Limb (tissue), 2 donors: Measurements from ENCODE around the gene PLA2G4A.
"Not testable (repeated sequence)": the region's sequence is repeated elsewhere in the genome, so short reads cannot be mapped to it uniquely, and the experiment has no call there.

Experiments used
- DNase-seq, 2 donors: peaks; one replicate each; pipeline ENCODE4 v3.0.0-alpha.2; 2016; ENCODE audit errors: extremely low spot score in 2 of 2

The PLA2G4A gene

DNA sequence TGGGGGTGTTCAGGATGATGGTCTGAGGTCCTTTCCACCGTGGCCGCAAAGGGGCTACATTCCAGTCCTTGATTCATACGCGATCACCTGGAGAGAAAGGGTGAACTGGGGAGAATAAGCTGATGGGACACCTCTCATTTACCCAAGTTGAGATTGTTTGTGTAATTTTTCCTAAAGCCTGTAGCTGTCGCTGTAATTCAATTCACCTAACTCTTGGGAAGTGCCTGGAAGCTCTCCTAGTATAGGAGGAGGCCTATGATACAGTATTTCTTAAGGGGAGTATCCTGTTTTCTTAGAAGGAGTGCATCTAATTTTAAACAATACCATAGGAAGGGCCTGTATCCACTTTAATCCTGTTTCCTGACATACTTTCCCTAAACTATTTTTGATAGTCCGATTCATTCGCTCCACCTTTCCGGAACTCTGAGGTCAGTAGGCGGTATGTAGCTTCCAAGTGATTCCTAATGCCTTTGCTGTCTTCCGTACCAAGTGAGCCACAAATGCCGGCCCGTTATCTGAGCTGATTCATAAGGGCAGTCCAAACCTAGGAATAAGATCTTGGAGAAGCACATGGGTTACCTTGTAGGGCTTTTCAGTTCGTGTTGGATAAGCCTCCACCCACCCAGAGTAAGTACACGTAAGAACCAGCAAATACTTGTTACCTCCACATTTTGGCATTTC is 88.5 kb downstream of the PLA2G4A start:
- not testable (repeated sequence) for DNase-seq

DNA sequence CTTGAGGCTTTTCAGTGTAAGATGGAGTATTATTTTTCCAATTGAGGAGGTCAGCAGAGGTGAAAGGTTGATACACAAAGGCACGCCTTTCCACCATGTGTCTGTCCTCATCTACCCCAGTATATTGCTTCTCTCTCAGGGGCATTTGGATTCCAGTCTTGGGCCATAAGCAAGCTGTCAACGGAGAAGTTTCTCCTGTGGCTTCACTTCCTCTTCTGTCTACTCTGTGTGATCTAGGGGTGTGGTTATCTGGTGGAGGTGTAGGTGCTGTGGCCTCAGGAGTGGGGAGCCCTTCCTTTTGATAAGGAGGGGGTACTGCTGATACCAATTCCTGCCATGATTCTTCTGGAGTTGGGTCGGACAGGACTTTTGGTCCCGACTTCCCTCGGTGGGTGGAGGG is 92.6 kb downstream of the PLA2G4A start:
- not testable (repeated sequence) for DNase-seq

- not testable (repeated sequence) for DNase-seq
Measured at GRCh38 chr1:186922814-186923213, 94.1 kb downstream of the PLA2G4A start.

- DNase-seq: no peak
Measured at GRCh38 chr1:186923486-186923885, 94.7 kb downstream of the PLA2G4A start.

GRCh38 chr1:186925881-186926669 is 97.3 kb downstream of the PLA2G4A start:
- peak in 1 of 2 donors; percentile 68 for DNase-seq

- no peak for DNase-seq
Measured at GRCh38 chr1:186927884-186928283, 99.1 kb downstream of the PLA2G4A start.

- DNase-seq: peak in 1 of 2 donors; percentile 24
Measured at GRCh38 chr1:186930238-186930637, 101.5 kb downstream of the PLA2G4A start.

- no peak for DNase-seq
Measured at GRCh38 chr1:186937016-186937670, 108.4 kb downstream of the PLA2G4A start.

DNA sequence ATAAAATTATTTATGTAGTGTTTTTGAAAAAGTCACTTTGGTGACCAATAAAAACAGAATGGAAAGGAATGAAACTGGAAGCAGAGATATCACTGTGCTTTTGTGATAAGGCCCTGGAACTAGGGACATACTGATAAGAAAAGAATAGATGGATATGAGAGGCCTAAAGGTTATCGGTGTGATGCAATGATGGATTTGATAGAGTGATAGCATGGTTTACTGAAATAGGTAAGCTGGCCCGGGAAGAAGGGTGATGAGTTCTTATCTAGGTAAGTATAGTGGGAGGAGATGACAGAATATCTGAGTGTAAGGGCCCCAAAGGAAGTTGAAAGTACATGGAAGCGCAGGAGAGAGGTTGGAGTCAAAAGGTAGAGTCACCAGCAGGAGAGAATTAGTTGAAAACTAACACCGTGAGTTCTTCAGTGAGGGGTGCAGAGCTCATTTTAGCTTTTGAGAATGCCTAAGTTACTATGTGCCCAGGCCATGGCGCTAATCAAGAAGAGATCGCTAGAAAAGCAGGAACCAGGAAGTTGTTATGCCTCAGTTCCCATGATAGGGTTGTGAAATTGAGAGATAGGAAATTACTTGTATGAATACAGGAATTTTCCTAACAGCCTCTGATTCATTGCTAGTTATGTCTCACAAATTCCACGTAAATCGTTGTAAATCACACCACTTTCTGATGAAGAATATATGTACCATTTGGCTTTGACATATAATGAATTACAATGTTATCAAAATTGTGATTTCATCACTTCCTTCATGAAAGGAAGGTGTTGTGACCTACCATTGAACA is 115.3 kb downstream of the PLA2G4A start:
- no peak for DNase-seq

DNA sequence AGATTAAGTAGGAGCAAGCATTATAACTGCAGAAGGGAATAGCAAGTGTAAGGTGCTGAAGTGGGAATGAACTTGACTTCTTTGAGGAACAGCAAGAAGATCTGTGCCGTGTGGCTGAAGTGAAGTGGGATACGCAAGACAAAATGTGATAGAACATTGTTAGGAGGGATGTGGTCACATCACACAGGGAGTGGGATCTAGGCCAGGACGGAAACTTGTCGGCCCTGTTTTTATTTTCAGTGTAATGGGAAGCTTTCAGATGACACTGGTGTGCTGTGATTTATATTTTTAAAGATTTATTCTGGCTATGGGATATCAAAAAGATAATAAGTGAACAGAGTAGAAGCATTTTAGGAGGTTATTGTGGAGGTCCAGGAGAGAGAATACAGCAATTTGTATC is 116.4 kb downstream of the PLA2G4A start:
- no peak for DNase-seq

DNA sequence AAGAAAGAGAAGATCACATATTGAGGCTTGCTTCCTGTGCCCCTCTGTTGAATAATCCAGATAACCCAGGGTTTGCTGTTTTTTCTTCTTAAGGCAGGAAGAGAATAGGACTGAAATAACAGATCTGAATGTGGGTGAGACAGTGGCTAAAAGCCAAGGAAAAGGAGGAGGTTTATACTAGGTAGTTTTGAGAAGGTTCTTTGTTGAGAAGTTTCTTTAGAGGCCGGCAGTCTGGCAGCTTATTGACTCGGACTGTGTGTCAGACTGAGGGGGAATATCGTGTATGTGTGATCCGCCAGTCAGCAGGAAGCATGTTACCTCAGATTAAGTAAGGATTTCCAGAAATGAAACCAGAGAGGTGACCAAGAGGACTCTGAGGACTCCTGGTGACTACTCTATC is 119.8 kb downstream of the PLA2G4A start:
- DNase-seq: no peak

GRCh38 chr1:186949173-186949572 is 120.4 kb downstream of the PLA2G4A start:
- DNase-seq: no peak

GRCh38 chr1:186950547-186950946 is 121.8 kb downstream of the PLA2G4A start:
- no peak for DNase-seq

DNA sequence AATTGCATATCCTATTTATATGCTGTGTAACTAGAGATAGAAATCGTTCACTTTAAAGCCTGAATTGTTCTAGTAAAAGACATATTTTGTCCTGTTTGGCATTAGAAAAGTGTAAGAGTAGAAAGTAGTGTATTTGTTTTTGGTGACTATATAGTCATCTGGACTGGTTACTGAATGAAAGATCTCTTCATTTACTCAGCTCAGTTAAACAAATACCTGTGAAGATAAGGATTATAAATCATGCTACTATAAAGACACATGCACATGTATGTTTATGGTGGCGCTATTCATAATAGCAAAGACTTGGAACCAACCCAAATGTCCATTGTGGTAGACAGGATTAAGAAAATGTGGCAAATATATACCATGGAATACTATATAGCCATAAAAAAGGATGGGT is 125.1 kb downstream of the PLA2G4A start:
- no peak for DNase-seq

DNA sequence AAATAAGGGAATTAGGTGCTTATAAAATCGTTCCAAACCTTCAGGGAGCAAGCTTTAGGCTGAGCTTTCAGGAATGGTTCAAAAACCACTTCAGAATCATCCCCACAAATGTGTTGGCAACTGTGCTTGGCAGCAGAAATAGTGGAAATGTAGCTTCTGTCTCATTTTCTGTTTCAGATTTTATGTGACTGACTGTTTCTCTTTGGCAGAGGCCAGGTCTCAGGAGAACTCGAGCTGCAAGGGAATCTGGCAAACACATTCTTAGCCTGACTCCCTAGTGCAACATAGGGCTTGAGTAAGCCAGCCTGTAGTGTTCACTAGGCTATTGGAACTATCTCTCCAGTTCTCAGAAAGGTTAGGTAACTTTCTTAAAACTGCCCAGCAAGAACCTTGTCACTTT is 128.6 kb downstream of the PLA2G4A start:
- no peak for DNase-seq

DNA sequence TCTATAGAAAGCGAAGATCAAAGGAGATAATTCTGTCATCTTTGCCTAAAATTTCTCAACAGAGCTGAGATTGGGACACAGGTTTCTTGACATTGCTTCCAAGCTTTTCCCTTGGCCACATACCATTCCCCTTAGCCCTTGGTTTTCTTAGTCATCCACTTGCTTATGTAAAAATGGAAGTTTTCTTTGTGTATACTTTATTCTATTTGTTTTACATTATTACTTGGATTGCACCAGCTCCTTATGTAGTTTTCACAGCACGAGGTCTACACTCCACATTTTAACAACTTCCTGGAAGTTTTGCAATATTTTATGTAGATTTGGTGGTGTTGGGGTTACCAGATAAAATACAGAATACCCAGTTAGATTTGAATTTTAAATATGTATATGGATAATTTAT is 129.8 kb downstream of the PLA2G4A start:
- DNase-seq: no peak

- no peak for DNase-seq
Measured at GRCh38 chr1:186960861-186961260, 132.1 kb downstream of the PLA2G4A start.

DNA sequence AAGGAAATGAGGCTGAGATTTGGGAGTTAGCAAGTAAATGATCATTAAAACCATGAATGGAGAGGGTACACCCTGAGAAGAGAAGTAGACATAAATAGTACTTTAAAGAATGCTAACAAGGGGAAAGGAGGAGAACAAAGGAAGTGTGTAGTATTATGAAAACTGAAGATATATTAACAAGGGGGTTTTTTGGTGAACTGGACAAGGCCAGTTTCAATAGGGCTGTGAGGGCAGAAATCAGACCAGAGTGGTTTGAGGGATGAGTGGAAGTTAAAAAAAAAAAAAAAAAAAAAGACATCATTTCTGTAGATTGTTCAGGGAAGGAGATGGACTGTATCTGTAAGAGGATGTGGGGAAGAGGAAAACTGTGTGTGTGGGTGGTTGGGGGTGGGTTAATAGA is 137.1 kb downstream of the PLA2G4A start:
- no peak for DNase-seq

DNA sequence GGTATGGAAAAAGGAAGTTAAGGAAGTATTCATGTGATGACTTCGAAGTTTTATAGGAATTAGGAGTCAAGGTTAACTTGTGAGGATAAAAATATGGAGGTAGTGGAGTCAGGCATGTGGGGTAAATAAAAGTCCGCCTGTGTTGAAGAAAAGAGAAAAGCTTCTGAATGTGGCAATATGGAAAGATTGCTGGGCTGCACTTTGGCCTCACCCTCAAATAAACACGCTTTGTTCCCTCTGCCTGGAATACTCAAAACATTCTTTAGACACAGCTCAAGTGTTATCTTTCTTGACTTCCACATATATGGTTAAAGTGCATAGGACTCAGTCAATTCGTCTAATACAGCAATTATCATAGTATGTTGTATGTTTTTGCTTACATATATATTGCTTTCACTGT is 137.7 kb downstream of the PLA2G4A start:
- no peak for DNase-seq

DNA sequence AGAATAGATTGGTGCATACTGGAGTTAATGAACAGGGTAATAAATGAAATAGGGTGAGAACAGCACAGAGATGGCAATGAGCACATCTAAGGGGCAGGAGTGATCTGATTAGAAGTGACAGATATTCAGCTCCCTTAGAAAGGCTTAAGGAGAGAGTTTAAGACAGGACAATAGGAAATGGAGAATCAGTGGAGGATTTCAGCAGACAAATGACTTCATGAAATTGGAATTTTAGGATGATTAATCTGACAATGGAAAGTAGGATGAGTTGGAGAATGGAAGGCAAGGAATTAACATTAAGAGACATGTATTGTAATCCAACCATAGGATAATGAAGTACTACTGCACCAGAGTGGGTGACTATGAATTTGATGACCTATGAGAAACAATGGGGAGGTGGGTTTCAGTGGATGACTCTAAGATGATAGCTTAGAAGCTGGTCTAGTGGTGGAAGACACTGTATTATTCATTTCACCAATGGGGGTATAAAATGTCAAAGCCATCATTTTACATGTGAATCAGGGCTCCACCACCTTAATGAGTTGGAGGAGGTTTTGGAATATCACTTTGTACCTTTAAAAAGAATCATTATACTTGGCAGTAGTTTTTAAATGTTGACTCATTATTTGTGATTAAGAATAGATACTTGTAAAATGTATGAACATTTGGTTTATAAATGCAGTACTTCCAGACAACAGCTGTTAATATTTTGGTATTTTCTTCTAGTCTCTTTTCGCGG is 139.1 kb downstream of the PLA2G4A start:
- DNase-seq: no peak

DNA sequence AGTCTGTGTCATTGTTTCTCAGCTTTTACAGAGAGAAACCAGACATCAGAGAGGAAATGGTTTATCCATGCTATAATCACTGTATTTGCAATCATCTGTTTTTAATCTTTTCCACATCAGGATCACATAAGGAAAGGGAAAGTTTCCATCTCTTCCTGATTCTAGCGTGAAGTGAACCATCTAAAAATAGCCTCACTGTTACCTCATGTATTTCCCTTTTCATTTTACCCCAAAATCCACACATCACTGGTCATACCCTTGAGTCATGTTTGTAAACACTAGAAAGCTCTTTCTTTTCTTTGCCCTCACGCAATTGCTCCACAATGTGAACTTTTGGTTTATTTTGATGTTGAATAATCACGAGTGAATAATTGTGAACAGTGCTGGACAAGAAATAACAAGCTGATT is 146.0 kb downstream of the PLA2G4A start:
- peak in 1 of 2 donors; percentile 87 for DNase-seq
